Dermis microvascular lymphatic vessel endothelial cell (primary cell): ENCODE measurements around the gene LTA4H. TPM values are rescaled to one million over a fixed set of nuclear protein-coding genes. Genes with fewer than 3 reads are reported as not detected.

ENCODE experiments used
- DNase-seq, 2 donors: peaks; one replicate each; pipeline versions ENCODE4 v3.0.0 to v3.0.0-alpha.2; 2010; ENCODE audit warnings: low read depth in 2 of 2
- total RNA-seq: library from RNA; depleted of rRNA; stranded (reverse); fragments of >200 nt; gene quantifications from 2 replicates; pipeline ENCODE4 v1.2.1, GENCODE V29; 2014

LTA4H gene
- total RNA-seq, 1 donor from 2014 or later = 52.5 TPM

GRCh38 chr12:96034621-96035282 is 635 bp downstream of the LTA4H start:
- peak in 1 of 2 donors; percentile 26 for DNase-seq

- no peak for DNase-seq
These were observed 1.6 kb downstream of the LTA4H start for GRCh38 chr12:96033549-96034389.

- no peak for DNase-seq
These were observed 5.6 kb downstream of the LTA4H start for GRCh38 chr12:96029826-96030225.

- DNase-seq = no peak
These were observed 6.8 kb downstream of the LTA4H start for GRCh38 chr12:96028538-96028937.

- DNase-seq = no peak
These were observed 9.1 kb downstream of the LTA4H start for GRCh38 chr12:96026331-96026730.

GRCh38 chr12:96025518-96025917 is 9.9 kb downstream of the LTA4H start:
- no peak for DNase-seq

GRCh38 chr12:96020314-96021003 is 14.9 kb downstream of the LTA4H start:
- DNase-seq = no peak

- peak; percentile 27 to 56 for DNase-seq
These were observed 19.7 kb downstream of the LTA4H start for GRCh38 chr12:96015672-96016071.

- DNase-seq = no peak
These were observed 20.3 kb downstream of the LTA4H start for GRCh38 chr12:96014943-96015599.

- no peak for DNase-seq
These were observed 27.7 kb downstream of the LTA4H start for GRCh38 chr12:96007729-96008128.

GRCh38 chr12:96006727-96007126 is 28.7 kb downstream of the LTA4H start:
- no peak for DNase-seq

- DNase-seq = no peak
These were observed 34.5 kb downstream of the LTA4H start for GRCh38 chr12:96000858-96001257.

- no peak for DNase-seq
These were observed 35.9 kb downstream of the LTA4H start for GRCh38 chr12:95999484-95999883.

GRCh38 chr12:95998611-95999286 is 36.6 kb downstream of the LTA4H start:
- DNase-seq = peak; percentile 37 to 69

GRCh38 chr12:95997911-95998510 is 37.4 kb downstream of the LTA4H start:
- DNase-seq = no peak

- DNase-seq = no peak
These were observed 38.1 kb downstream of the LTA4H start for GRCh38 chr12:95997276-95997675.

GRCh38 chr12:95996034-95996658 is 39.2 kb downstream of the LTA4H start, which contains the start of gene HAL:
Gene HAL (minus strand): TSS chr12:95996344. CDS start chr12:95995910, 434 bp downstream.
- DNase-seq = no peak

GRCh38 chr12:95995238-95996031 is 40.0 kb downstream of the LTA4H start:
- DNase-seq = no peak

- no peak for DNase-seq
These were observed 40.9 kb downstream of the LTA4H start for GRCh38 chr12:95994476-95994875.
